DMS53 treated with DMSO at 0.1 percent for 48 hours (cell line): Measurements from ENCODE around the gene ZC3HAV1.
"Not testable (repeated sequence)": the region's sequence is repeated elsewhere in the genome, so short reads cannot be mapped to it uniquely, and the experiment has no call there.

ENCODE experiments used
- DNase-seq: peaks from one replicate; lab custom pipeline; 2025; ENCODE audit not compliant: unreplicated experiment; lab: John Stamatoyannopoulos, UW

Gene ZC3HAV1

GRCh38 chr7:139112741-139113250 lies 3.3 kb upstream of the ZC3HAV1 start:
- no peak for DNase-seq

GRCh38 chr7:139112316-139112715 lies 2.8 kb upstream of the ZC3HAV1 start:
- no peak for DNase-seq

GRCh38 chr7:139111811-139112301 lies 2.3 kb upstream of the ZC3HAV1 start:
- no peak for DNase-seq

GRCh38 chr7:139111147-139111546 lies 1.6 kb upstream of the ZC3HAV1 start:
- no peak for DNase-seq

GRCh38 chr7:139109983-139110411 lies 477 bp upstream of the ZC3HAV1 start:
- DNase-seq: no peak

- DNase-seq: no peak
These were observed 993 bp downstream of the ZC3HAV1 start for GRCh38 chr7:139108266-139109187.

- DNase-seq: no peak
These were observed 2.6 kb downstream of the ZC3HAV1 start for GRCh38 chr7:139106959-139107358.

GRCh38 chr7:139106227-139106626 lies 3.3 kb downstream of the ZC3HAV1 start:
- DNase-seq: not testable (repeated sequence)

GRCh38 chr7:139105484-139105883 lies 4.0 kb downstream of the ZC3HAV1 start:
- no peak for DNase-seq

GRCh38 chr7:139104091-139104450 lies 5.4 kb downstream of the ZC3HAV1 start:
- no peak for DNase-seq

GRCh38 chr7:139103057-139103815 lies 6.3 kb downstream of the ZC3HAV1 start:
- no peak for DNase-seq

- not testable (repeated sequence) for DNase-seq
These were observed 7.8 kb downstream of the ZC3HAV1 start for GRCh38 chr7:139101637-139102158.

- no peak for DNase-seq
These were observed 10.2 kb downstream of the ZC3HAV1 start for GRCh38 chr7:139099172-139099947.

- DNase-seq: no peak
These were observed 14.3 kb downstream of the ZC3HAV1 start for GRCh38 chr7:139095194-139095659.

GRCh38 chr7:139094596-139094995 lies 14.9 kb downstream of the ZC3HAV1 start:
- no peak for DNase-seq

GRCh38 chr7:139094030-139094429 lies 15.5 kb downstream of the ZC3HAV1 start:
- no peak for DNase-seq

- not testable (repeated sequence) for DNase-seq
These were observed 16.0 kb downstream of the ZC3HAV1 start for GRCh38 chr7:139093512-139093911.

- DNase-seq: no peak
These were observed 17.3 kb downstream of the ZC3HAV1 start for GRCh38 chr7:139092090-139092796.

- DNase-seq: no peak
These were observed 17.9 kb downstream of the ZC3HAV1 start for GRCh38 chr7:139091677-139091996.

- no peak for DNase-seq
These were observed 20.4 kb downstream of the ZC3HAV1 start for GRCh38 chr7:139089118-139089517.
